HG03558 (cell line): Measurements from ENCODE around the gene LGALS4.
A peak's percentile ranks its signal among the peaks of the same experiment; 100 is the strongest.
"Not testable (repeated sequence)": the region's sequence is repeated elsewhere in the genome, so short reads cannot be mapped to it uniquely, and the experiment has no call there.

Experiments
- ATAC-seq: cut with Tn5 transposase; IDR thresholded peaks from one replicate; pipeline ENCODE4 v1.9.1; 2021; ENCODE audit warnings: moderate number of reproducible peaks; ENCODE audit not compliant: unreplicated experiment; ENCODE audit errors: extremely low read depth

The LGALS4 gene, protein sequence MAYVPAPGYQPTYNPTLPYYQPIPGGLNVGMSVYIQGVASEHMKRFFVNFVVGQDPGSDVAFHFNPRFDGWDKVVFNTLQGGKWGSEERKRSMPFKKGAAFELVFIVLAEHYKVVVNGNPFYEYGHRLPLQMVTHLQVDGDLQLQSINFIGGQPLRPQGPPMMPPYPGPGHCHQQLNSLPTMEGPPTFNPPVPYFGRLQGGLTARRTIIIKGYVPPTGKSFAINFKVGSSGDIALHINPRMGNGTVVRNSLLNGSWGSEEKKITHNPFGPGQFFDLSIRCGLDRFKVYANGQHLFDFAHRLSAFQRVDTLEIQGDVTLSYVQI

DNA sequence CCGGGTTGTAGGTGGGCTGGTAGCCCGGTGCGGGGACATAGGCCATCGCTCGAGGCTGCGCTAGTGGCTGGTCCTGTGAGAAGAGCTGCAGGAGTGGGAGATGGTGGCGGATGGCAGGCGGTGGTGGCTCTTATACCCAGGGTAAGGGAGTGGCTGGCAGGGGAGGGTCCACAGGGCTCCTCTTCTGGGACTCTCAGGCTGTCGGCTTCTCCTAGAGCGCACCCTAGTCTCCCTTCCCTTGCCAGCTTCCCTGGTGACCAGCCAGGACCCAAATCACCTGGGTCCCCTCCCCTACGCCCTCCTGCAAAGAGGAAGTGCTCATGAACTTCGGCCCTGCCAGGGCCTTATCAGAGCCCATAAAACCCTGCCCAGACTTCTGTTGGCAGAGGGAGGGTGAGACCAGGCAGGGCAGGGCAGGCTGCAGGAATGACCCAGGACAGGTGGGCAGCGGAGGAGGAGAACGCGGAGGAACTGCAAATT, at the start of gene LGALS4:
TSS of gene LGALS4 (minus strand) at position 105 of the 480 bp plus-strand sequence. CDS start at position 46, 59 bp downstream.
- no peak for ATAC-seq

DNA sequence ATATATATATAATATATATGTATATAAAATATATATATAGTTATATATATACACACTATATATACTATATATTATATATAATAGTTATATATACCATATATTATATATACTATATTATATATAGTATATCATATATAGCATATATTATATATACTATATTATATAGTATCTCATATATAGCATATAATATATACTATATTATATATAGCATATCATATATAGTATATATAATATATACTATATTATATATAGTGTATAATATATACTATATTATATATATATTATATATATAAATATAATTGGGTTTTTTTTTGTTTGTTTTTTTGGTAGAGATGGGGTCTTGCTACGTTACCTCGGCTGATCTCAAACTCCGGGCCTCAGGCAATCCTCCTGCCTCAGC, 48.6 kb upstream of the LGALS4 start:
- no peak for ATAC-seq

DNA sequence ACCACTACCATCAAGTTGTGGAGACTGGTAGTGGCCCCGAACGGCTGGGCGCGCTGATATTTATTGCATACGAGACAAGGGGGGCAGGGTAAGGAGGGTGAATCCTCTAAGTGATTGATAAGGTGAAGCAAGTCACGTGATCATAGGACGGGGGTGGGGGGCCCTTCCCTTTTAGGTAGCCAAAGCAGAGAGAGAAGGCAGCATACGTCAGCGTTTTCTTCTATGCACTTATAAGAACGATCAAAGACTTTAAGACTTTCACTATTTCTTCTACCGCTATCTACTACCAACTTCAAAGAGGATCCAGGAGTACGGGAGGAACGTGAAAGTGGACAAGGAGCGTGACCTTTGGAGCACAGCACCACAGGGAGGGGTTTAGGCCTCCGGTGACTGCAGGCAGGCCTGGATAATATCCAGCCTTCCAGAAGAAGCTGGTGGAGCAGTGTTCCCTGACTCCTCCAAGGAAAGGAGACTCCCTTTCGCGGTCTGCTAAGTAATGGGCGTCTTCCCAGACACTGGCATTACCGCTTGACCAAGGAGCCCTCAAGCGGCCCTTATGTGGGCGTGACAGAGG, 47.0 kb upstream of the LGALS4 start:
- ATAC-seq = not testable (repeated sequence)

DNA sequence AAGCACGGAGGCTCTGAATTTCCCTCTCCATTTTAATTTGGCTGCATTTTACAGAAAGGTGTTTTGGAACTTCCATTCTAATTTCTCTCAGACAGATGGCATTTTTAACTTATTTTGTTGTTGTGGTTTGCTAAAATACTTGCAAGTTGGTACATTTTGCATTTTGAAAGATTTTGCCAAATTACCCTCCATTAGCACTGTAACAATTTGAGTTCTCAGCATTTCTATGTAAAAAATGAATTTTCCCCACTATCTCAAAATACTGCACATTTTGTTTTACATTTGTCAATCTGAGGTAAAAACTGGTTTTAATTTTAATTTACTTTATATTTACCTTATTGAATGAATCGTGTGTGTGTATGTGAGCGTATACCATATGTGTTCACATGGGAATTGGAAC, 44.1 kb upstream of the LGALS4 start:
- ATAC-seq = no peak

DNA sequence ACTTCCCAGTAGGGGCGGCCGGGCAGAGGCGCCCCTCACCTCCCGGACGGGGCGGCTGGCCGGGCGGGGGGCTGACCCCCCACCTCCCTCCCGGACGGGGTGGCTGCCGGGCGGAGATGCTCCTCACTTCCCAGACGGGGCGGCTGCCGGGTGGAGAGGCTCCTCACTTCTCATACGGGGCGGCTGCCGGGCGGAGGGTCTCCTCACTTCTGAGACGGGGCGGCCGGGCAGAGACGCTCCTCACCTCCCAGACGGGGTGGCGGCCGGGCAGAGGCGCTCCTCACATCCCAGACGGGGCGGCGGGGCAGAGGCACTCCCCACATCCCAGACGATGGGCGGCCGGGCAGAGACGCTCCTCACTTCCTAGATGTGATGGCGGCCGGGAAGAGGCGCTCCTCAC, 43.0 kb upstream of the LGALS4 start:
- not testable (repeated sequence) for ATAC-seq

DNA sequence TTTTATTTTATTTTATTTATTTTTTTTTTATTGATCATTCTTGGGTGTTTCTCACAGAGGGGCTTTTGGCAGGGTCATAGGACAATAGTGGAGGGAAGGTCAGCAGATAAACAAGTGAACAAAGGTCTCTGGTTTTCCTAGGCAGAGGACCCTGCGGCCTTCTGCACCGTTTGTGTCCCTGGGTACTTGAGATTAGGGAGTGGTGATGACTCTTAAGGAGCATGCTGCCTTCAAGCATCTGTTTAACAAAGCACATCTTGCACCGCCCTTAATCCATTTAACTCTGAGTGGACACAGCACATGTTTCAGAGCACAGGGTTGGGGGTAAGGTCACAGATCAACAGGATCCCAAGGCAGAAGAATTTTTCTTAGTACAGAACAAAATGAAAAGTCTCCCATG, 42.2 kb upstream of the LGALS4 start:
- not testable (repeated sequence) for ATAC-seq

DNA sequence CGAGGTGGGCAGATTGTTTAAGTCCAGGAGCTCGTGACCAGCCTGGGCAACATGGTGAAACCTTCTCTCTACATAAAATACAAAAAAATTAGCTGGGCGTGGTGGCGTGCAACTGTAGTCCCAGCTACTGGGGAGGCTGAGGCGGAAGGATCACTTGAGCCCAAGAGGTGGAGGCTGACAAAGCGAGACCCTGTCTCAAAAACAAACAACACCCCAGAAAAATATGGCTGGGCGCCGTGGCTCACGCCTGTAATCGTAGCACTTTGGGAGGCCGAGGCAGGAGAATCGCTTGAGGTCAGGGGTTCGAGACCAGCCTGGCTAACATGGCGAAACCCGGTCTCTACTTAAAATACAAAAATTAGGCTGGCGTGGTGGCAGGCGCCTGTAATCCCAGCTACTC, 40.5 kb upstream of the LGALS4 start:
- no peak for ATAC-seq

DNA sequence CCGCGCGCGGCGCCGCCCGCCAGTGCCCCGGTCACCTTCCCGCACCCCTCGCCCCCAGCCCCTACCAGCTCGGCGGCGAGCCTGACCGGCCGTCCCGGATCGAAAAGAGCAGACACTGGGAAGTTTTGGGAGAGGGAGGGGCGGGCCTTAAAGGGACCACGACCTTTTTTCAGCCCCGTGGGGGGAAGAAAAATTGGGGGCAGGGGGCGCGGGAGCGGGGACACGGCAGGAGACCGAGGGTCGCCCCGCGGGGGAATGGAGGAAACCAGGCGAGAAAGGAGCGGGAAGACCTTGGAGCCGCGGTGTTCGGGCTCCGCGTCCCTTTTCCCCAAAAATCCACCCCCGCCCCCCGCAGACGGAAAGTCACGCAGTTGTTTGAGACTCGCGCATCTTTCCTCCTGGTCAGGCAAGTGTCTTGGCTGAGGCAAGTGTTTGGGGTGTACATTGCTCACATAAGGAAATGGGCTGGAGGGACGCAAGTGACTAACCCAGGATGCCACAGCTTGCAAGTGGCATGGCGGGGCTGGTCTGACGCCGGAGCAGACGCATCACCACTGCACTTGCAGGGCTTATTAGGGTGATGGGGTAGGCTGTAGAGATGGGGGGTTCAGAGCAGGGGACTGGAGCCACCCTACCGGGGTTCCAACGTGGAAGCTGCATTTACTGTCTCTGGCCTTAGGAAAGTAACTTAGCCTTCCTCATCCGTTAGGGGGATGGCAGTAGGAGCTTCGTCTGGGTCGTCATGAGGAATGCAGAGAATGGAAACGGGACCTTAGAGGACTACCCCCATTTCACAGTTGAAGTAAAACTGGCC, 39.7 kb upstream of the LGALS4 start:
- ATAC-seq = no peak

DNA sequence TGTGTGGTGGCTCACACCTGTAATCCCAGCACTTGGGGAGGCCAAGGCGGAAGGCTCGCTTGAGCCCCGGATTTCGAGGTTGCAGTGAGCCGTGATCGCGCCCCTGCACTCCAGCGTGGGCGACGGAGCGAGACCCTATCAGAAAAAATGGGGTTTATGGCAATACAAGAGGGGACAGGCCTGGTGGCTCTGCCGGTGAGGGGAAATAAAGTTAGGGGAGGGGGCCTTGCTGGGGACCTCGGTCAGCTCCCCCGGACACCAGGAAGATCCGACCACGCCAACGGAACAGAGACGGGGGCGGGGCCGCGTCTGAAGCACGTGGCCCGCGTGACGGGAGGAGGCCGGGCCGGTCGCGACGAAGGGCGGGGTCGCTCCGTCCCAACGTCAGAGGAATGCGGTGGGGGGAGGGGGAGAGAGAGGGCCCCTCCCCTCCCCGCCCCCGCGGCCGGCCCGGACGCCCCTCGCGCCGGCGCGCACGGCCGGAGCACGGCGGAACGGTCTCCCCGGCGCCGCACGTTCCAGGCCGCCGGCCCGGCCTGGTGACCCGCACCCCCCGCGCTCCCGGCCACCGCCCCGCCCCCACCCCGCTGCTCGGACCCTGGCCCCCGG, 39.0 kb upstream of the LGALS4 start:
- no peak for ATAC-seq

DNA sequence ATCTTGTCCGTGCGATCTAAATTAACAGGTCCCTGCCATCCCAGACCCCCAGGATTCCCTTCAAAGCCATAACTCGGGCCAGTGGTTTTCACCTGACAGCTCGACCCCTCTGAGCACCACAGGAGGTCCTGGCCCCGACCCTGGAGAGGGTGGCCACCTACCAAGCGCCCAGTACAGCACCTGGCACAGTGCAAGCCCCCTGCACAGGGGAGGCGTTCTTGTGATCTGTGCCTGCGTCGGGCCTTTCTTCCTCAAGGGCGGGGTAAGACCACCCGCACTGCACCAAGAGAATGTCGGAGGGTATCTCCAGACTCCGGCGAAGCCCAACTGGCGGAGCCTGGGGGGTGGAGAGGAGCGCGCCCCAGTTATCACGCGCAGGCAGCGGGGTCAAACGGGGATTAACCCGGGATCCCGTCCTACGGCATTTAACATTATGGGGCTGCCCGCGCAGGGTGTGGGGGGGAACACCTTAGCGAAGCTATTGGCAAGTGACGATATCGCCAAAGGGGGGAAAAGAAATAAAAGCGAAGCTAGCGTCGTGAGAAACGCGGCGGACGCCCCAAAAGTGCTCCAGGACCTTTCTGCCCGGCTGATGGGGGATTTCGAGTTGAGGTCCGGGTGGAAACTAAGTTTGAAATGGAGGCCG, 38.4 kb upstream of the LGALS4 start:
- no peak for ATAC-seq

DNA sequence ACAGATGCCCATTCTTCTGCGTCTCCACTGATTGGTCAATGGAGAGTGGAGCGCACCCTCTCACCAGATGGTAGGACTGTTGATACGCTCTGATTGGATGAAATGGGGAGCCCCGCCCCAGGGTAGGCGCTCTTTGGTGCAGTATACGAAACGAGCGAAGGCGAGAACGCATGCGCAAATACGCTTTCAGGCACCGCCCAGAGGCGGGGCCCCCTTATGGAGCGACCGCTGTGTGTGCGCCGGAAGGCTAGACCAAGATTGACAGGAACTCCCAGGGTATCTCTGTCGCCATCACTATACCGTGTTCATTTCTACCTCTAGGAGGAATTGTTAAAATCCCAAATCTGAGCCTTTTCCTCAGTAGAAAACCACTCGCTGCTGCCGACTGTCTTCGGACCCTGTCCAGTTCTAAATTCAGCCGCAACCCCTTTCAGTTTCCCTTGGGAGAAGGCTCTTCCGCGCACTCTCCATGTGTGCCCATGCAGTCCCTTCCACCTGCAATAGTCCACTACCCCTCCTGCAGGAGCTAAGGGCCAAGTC, 37.8 kb upstream of the LGALS4 start:
- ATAC-seq = peak; percentile 61

DNA sequence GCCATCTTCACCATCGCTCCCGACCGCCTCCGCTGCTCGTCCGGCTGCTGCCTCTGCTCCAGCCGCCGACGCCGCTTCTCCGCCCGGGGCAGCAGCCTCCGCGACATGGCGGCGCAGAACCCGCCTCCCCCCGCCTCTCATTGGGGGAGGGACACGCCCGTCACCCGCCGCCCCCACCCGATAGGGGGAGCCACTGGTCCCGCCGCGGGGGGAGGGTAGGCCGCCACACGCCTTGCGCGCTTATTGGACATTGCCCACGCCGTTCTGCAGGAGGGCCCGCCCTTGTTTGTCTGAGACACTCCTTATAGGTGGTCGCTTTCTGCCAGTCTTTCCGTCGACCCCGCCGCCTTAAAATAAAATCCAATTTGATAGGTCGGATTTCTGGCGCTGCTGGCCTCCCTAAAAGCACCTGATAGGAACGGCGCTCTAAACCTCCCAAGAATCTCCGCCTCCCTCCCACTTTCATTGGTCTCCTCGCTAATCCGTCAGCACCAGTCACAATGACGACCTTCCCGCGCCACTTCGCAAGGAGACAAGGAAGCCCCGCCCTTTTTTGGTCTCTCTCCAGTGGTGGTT, 37.2 kb upstream of the LGALS4 start, which contains the start of gene HNRNPL:
TSS of gene HNRNPL (minus strand) at position 127 of the 576 bp plus-strand sequence. CDS start at position 107, 20 bp downstream.
- ATAC-seq = peak; percentile 28

DNA sequence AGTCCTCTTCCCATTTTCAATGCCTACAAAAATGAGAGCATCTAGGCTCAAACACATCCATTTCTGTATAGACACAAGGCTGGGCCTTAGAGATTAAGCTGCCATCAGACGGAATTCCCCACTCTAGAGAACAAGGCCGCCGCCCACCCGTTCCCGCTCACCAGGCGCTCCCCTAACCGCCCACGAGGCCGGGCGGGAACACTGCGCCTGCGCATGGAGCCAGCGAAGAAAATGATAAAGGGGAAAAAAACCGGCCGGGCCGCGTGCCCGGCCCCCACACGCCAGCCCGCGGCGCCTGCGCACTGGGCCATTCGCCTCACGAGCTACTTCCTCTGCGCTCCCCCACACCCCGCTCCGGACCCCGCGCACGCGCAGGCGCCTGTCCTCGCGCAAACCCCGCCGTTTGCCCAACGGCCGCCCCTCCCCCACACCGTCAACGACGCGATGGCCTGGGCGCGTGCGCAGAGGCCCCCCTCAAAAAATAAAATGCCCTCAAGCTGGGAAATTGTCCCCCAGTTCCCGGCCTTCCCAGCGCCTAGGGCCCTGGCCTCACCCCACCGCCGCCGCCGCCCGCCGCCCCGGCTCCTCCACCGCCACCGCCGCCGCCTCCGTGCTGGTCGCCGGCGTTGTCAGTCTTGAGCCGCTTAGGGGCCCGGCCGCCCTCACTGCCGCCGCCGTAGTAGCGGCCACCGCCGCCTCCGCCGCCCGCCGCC, 36.6 kb upstream of the LGALS4 start:
- ATAC-seq = no peak

DNA sequence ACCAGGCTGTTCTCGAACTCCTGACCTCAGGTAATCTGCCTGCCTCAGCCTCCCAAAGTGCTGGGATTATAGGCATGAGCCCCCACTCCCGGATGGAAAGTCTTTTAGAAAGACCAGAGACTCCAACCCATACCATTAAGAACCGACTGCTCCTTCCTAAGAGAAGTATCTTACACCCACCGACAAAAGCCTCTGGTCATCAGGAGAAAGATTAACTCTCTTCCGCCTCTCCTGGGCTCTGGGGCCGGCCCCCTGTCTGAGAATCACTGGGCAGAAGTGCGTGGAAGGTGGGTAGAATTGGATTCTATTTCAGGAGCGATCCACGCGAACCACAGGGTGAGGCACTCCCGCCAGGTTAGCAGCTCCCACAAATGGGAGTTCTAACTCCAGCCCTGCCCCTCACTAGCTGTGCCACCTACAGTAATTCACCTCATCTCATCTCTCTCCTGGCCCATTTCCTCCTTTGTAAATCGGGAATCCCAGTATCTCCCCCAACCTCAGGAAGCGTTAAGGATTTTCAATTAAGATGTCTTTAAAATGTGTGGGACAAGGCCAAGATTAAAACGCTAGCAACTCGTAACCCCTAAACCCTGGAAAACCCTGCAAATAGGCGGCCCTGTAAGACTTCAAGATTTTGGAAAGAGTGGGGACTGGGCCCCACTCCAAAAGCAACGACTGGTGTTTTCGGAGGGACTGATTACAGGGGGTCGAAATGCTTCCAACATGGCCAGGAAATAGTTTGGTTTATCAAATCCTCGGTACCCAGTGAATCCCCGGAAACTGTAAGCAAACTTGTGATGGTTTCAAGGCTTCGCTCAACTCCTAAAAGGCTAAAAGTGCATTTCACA, 35.8 kb upstream of the LGALS4 start:
- ATAC-seq = no peak

DNA sequence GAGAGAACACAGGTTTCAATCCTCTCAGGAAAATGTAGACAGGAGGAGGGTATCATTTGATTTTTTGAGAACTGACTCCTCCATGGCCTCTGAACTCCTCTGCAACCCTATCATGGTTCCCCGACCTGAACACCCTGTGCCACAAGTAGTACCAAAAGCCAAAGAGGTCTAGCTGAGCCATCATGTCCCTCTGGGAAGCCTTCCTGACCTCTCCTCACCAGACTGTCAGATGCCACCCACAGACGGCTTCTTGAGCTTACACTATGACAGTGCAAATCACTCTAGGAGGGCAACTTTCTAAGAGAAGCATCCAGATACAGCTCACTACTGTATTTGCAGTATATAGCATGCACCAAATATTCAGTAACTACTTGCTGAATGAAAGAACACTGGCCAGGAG, 33.4 kb upstream of the LGALS4 start:
- no peak for ATAC-seq

DNA sequence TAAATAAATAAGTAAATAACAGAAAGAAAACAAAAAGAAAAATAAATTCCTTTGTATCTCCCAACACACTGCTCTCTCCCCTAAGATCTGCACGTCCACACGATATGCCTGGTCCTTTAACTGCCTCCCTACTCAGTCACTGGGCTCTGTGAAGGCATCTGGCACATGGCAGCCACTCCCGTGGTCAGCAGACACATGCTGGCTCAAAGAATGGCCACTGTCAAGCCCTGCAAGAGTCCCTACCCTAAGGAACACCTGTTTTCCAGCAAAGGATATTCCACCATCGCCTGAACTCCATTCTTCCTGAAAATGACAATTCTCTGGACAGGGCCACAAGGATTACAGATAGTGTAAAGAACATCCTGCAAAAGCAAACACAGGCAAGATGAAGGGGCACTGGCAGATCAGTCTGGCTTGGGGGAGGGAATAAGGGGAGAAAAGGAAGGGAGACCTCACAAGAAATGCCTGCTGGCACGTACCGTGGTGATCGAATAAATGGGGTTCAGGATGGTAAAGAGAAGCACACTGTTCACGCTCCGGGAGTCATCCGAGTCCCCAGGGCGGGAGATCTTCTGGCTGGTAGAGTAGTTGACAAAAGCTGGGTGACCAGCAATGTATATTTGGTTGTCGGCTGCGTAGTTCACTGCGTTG, 32.8 kb upstream of the LGALS4 start:
- ATAC-seq = no peak

DNA sequence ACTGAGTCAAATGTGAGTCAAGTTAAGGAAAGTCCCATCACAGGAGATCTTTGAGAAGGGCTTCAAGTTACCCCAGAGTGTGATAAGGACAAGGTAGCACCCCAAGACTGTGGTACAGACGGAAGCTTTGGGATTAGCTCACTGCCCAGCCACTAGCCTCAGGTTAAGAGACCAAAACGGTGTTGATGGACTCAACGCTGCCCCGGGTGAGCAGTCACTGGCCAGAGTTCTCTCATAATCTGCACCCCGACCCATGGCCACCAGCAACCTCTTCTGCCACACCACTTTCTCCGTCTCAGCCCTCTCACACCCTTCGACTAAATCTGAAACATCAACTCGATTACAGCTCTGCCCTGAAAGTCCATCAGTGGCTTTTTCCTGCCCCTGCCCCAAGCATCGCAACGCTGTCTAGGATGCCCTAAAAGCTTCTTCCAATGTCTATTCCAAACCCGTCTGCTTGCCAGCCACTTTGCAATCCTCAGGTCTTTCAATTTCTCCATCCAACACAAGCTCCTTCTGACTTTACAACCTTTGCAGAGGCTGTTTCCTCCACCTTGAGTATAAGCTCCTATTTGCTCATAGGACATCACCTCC, 31.4 kb upstream of the LGALS4 start:
- no peak for ATAC-seq
